H1 (cell line): Measurements from ENCODE around the gene PURB. TPM values are rescaled to one million over a fixed set of nuclear protein-coding genes. Genes with fewer than 3 reads are reported as not detected.

ENCODE experiments used
- polyA plus RNA-seq, 7 experiments: library from polyadenylated mRNA; depleted of rRNA in 3 of 7; stranded (reverse) in 5 of 7; unstranded in 2 of 7; fragments of >200 nt in 5 of 7; fragments of 200-250 nt in 2 of 7; gene quantifications; 1 replicate in 5 of 7; 2 replicates in 1 of 7; 4 replicates in 1 of 7; pipeline versions ENCODE4 v1.2.1 to v1.2.3, GENCODE V29; 2011 to 2013; ENCODE audit warnings: missing spikeins in 2 of 7, mixed read lengths in 2 of 7
- total RNA-seq: library from RNA; stranded (reverse); fragmentation: NEBNext Ultra II Directional; extraction: Animal tissue kit (Norgen Biotek cat#: 25700); gene quantifications from 2 replicates; pipeline ENCODE4 v1.2.1, GENCODE V29; 2021
- TF ChIP-seq, protein P1 (sequence below): fragments of 300-600 bp; sonication (generic); IDR thresholded peaks from 2 replicates; pipeline ENCODE4 v1.7.1; 2012; ENCODE audit warnings: low read length, moderate library complexity, mild to moderate bottlenecking, inconsistent platforms; ENCODE audit not compliant: insufficient replicate concordance

PURB gene
- total and polyA plus RNA-seq, 2 of the 8 experiments (the other 6 are each of a cell fraction or from before 2014, with no cell fraction given): 3.3 to 22.7 TPM

DNA sequence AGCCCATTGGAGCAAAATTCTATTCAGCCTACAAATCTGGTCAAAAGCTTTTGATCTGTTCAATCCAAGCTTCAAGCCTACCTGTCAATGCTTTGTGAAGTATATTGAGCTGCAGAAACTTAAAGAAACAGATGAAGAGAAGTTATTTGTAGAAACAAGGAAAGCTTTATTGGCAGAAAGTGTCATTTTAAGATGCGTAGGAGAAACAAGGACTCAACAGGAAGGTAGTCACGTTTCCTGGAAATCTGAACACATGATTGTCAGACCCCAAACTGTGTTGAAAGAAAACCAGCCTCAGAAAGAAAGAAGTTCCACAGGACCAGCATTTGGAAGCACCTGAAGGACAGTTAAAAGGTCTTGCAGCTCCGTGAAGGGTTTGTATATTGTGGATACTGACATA is 34.8 kb upstream of the PURB start (continued):
- TF ChIP-seq, protein P1, sequence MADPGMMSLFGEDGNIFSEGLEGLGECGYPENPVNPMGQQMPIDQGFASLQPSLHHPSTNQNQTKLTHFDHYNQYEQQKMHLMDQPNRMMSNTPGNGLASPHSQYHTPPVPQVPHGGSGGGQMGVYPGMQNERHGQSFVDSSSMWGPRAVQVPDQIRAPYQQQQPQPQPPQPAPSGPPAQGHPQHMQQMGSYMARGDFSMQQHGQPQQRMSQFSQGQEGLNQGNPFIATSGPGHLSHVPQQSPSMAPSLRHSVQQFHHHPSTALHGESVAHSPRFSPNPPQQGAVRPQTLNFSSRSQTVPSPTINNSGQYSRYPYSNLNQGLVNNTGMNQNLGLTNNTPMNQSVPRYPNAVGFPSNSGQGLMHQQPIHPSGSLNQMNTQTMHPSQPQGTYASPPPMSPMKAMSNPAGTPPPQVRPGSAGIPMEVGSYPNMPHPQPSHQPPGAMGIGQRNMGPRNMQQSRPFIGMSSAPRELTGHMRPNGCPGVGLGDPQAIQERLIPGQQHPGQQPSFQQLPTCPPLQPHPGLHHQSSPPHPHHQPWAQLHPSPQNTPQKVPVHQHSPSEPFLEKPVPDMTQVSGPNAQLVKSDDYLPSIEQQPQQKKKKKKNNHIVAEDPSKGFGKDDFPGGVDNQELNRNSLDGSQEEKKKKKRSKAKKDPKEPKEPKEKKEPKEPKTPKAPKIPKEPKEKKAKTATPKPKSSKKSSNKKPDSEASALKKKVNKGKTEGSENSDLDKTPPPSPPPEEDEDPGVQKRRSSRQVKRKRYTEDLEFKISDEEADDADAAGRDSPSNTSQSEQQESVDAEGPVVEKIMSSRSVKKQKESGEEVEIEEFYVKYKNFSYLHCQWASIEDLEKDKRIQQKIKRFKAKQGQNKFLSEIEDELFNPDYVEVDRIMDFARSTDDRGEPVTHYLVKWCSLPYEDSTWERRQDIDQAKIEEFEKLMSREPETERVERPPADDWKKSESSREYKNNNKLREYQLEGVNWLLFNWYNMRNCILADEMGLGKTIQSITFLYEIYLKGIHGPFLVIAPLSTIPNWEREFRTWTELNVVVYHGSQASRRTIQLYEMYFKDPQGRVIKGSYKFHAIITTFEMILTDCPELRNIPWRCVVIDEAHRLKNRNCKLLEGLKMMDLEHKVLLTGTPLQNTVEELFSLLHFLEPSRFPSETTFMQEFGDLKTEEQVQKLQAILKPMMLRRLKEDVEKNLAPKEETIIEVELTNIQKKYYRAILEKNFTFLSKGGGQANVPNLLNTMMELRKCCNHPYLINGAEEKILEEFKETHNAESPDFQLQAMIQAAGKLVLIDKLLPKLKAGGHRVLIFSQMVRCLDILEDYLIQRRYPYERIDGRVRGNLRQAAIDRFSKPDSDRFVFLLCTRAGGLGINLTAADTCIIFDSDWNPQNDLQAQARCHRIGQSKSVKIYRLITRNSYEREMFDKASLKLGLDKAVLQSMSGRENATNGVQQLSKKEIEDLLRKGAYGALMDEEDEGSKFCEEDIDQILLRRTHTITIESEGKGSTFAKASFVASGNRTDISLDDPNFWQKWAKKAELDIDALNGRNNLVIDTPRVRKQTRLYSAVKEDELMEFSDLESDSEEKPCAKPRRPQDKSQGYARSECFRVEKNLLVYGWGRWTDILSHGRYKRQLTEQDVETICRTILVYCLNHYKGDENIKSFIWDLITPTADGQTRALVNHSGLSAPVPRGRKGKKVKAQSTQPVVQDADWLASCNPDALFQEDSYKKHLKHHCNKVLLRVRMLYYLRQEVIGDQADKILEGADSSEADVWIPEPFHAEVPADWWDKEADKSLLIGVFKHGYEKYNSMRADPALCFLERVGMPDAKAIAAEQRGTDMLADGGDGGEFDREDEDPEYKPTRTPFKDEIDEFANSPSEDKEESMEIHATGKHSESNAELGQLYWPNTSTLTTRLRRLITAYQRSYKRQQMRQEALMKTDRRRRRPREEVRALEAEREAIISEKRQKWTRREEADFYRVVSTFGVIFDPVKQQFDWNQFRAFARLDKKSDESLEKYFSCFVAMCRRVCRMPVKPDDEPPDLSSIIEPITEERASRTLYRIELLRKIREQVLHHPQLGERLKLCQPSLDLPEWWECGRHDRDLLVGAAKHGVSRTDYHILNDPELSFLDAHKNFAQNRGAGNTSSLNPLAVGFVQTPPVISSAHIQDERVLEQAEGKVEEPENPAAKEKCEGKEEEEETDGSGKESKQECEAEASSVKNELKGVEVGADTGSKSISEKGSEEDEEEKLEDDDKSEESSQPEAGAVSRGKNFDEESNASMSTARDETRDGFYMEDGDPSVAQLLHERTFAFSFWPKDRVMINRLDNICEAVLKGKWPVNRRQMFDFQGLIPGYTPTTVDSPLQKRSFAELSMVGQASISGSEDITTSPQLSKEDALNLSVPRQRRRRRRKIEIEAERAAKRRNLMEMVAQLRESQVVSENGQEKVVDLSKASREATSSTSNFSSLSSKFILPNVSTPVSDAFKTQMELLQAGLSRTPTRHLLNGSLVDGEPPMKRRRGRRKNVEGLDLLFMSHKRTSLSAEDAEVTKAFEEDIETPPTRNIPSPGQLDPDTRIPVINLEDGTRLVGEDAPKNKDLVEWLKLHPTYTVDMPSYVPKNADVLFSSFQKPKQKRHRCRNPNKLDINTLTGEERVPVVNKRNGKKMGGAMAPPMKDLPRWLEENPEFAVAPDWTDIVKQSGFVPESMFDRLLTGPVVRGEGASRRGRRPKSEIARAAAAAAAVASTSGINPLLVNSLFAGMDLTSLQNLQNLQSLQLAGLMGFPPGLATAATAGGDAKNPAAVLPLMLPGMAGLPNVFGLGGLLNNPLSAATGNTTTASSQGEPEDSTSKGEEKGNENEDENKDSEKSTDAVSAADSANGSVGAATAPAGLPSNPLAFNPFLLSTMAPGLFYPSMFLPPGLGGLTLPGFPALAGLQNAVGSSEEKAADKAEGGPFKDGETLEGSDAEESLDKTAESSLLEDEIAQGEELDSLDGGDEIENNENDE: no peak
